HFF-Myc (cell line): ENCODE results near the gene PARD3.

Experiments
- DNase-seq: peaks from one replicate; pipeline ENCODE4 v3.0.0-alpha.2; 2011; ENCODE audit warnings: low read depth; ENCODE audit errors: extremely low read depth
- H3K4me3 ChIP-seq: replicated peaks from 2 replicates; pipeline ENCODE4 v1.5.1; 2011; ENCODE audit warnings: low read depth, mild to moderate bottlenecking, control low read depth, low read length
- TF ChIP-seq, protein P1 (sequence below): IDR thresholded peaks from 2 replicates; pipeline ENCODE4 v1.5.1; 2012; ENCODE audit warnings: mild to moderate bottlenecking, low read depth, low read length, control low read depth; ENCODE audit errors: missing control alignments

The PARD3 gene

DNA sequence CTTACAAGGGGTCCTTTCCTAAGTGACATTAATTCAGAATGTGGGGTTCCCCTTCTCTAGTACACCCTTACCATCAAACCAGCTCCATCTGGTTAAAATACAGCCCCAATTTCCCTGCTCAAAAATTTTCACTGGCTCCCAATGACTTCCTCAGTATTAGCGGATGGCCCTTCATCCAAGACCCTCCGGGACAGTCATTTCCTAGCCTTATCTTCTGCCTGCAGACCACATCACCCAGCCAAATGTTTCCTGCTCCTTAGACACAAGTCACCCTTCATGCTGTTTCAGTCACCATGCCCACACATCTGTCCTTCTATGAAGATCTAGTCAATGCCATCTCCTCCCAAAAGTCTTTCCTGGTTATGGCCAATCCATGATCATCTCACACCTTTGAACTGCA lies 45.2 kb downstream of the PARD3 start:
- no peak overlapping the region for H3K4me3 ChIP-seq
- TF ChIP-seq, protein P1, sequence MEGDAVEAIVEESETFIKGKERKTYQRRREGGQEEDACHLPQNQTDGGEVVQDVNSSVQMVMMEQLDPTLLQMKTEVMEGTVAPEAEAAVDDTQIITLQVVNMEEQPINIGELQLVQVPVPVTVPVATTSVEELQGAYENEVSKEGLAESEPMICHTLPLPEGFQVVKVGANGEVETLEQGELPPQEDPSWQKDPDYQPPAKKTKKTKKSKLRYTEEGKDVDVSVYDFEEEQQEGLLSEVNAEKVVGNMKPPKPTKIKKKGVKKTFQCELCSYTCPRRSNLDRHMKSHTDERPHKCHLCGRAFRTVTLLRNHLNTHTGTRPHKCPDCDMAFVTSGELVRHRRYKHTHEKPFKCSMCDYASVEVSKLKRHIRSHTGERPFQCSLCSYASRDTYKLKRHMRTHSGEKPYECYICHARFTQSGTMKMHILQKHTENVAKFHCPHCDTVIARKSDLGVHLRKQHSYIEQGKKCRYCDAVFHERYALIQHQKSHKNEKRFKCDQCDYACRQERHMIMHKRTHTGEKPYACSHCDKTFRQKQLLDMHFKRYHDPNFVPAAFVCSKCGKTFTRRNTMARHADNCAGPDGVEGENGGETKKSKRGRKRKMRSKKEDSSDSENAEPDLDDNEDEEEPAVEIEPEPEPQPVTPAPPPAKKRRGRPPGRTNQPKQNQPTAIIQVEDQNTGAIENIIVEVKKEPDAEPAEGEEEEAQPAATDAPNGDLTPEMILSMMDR = no peak

DNA sequence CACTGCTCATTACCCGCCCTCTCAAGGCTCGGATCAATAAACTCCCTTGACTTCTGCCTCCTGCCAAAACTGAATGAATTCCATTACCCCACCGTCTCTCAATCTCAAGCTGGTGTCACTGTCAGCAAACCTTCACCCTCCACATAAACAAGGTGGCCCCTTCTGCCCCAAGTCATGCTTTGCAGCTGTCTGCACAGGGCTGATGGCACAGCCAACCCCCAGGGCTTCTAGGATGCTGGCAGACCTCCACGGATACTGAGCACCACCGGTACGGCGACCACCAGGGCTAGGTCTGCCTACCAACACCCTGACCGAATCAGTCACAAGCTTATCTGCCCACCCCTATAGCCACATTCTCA lies 46.1 kb downstream of the PARD3 start:
- DNase-seq = no peak
- TF ChIP-seq, protein P1 = no peak
- no peak overlapping the region for H3K4me3 ChIP-seq

More for the DNA sequence above, 45.2 kb downstream of the PARD3 start:
- no peak for DNase-seq

DNA sequence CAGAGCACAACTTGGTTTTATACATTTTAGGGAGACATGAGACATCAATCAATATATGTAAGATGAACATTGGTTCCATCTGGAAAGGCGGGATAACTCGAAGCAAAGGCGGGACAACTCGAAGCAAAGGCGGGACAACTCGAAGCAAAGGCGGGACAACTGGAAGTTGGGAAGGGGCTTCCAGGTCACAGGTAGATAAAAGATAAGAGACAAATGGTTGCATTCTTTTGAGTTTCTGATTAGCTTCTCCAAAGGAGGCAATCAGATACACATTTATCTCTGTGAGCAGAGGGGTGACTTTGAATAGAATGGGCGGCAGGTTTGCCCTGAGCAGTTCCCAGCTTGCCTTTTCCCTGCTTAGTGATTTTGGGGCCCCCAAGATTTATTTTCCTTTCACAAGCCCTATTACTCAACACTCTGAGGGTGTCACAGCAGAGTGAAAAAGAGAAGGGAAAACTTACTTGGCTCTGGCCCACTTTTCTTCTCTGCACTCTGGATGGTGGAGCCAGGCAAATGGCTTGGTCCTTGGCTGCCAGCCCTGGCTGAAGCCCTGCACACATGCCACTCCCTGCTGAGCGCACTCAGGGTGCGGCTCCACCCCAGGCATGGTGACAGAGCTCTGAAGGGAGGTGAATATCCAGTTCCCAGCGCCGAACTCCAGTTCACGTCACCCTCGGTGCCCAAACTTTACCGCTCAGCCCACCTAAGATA lies 46.7 kb downstream of the PARD3 start:
- no peak overlapping the region for H3K4me3 ChIP-seq
- TF ChIP-seq, protein P1 = no peak
- no peak for DNase-seq

DNA sequence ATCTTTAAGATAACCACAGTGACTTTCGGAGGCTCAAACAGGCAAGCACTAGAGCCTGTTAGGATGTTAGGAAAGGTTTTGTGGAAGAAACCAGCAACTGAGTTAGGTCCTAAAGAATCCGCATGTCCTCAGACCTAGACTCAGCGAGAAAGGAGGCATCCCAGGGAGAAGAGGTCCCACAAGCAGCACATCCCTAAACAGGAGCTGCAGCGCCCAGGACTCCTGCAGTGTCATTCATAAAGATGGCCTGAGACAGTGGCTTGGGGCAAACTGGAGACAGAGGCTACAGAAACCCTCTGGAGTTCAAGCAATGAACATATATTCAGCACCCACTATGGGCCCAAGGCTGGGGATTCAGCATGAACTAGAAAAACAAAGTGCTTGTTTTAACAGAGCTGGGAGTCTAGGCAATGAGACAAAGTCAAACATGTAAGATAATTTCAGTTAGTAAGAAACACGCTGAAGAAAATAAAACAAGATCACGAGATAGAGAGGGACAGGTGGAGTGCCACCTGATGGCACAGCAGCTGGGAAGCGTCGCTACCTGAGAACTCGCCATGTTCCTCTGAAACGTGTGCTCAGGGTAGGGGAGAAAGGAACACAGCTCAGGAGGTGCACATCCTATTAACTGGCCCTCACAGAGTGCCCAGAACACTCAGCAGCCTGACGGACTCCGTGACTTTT lies 48.1 kb downstream of the PARD3 start:
- TF ChIP-seq, protein P1 = no peak
- no peak for DNase-seq
- H3K4me3 ChIP-seq = no peak overlapping the region

DNA sequence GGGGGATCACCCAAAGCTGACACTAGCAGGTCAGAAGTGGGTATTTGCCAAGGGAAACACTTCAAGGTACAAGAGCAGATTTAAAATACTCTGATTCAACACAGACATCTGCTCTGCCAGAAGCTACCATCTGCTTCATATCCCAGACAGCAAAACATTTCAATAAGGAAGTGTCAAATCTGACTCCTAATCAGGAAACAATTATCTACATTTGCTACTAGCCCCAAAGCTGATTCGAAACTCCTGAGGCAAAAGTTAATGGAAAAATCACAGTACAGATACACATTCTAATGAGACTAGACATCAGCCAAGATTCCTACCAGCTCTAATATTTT lies 48.9 kb downstream of the PARD3 start:
- no peak for DNase-seq
- H3K4me3 ChIP-seq = no peak overlapping the region
- TF ChIP-seq, protein P1 = no peak

DNA sequence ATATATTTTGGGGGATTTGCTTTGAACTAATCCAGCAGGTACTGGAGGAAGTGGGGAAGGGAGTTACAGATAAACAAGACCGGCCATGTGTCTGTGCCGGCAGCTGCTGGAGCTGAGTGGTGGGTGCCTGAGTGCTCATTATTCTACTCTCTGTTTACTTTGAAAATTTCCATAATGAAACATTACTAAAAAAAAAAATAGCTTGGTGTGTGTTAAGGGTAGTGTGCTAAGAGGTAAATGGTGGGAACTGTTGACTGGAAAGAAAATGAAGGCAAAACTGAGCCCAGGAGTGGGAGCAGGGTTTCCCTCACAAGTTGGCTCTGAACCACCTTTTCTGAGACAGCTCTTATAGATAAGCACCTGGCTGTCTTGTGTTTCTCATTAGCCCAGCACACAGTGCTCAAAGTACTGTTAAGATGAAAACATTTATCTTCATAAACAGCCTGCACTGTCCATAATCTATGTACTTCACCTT lies 50.6 kb downstream of the PARD3 start:
- no peak overlapping the region for H3K4me3 ChIP-seq

More for the DNA sequence above, 50.6 kb downstream of the PARD3 start:
- DNase-seq = no peak
- TF ChIP-seq, protein P1 = no peak
